GM23338 (cell line): ENCODE measurements around the gene TMEM87B. TPM values are rescaled to one million over a fixed set of nuclear protein-coding genes. Genes with fewer than 3 reads are reported as not detected.

ENCODE experiments used
- ATAC-seq: fragments of 200-7000 bp; cut with Tn5 transposase; 3 replicates; pipeline ENCODE4 v1.9.1; 2020
- DNase-seq: peaks from one replicate; pipeline ENCODE4 v3.0.0-alpha.2; 2015; ENCODE audit warnings: low spot score
- H2AFZ ChIP-seq: fragments of 200-600 bp; sonication (generic); 2 replicates; pipeline ENCODE4 v1.8.0; 2016; ENCODE audit warnings: antibody characterized with exemption, mild to moderate bottlenecking, moderate library complexity
- H3F3A ChIP-seq: fragments of 200-600 bp; sonication (generic); replicated peaks from 2 replicates; pipeline ENCODE4 v1.8.0; 2017; ENCODE audit warnings: antibody characterized with exemption, mixed run types, low read depth
- H3K27ac ChIP-seq: fragments of 200-600 bp; sonication (generic); 2 replicates; pipeline ENCODE4 v1.6.1; 2016; ENCODE audit warnings: low read depth
- H3K27me3 ChIP-seq: fragments of 200-600 bp; sonication (generic); 2 replicates; pipeline ENCODE4 v1.8.0; 2016; ENCODE audit warnings: mild to moderate bottlenecking, mixed run types, moderate library complexity; ENCODE audit not compliant: insufficient read depth
- H3K36me3 ChIP-seq: fragments of 200-600 bp; sonication (generic); 2 replicates; pipeline ENCODE4 v1.8.0; 2016; ENCODE audit warnings: mild to moderate bottlenecking; ENCODE audit not compliant: insufficient read depth
- H3K4me1 ChIP-seq: fragments of 200-600 bp; sonication (generic); 2 replicates; pipeline ENCODE4 v1.8.0; 2016; ENCODE audit warnings: mild to moderate bottlenecking, moderate library complexity; ENCODE audit not compliant: insufficient read depth
- H3K4me2 ChIP-seq: fragments of 200-600 bp; sonication (generic); 2 replicates; pipeline ENCODE4 v1.7.1; 2017; ENCODE audit warnings: mixed run types
- H3K4me3 ChIP-seq: fragments of 200-600 bp; sonication (generic); 2 replicates; pipeline ENCODE4 v1.6.1; 2016; ENCODE audit warnings: mixed run types
- H3K79me2 ChIP-seq: fragments of 200-600 bp; sonication (generic); replicated peaks from 2 replicates; pipeline ENCODE4 v1.8.0; 2017; ENCODE audit warnings: mild to moderate bottlenecking; ENCODE audit not compliant: insufficient read depth
- H3K9me2 ChIP-seq: fragments of 200-600 bp; sonication (generic); 2 replicates; pipeline ENCODE4 v1.8.0; 2017; ENCODE audit not compliant: insufficient read depth
- H4K20me1 ChIP-seq: fragments of 200-600 bp; sonication (generic); replicated peaks from 2 replicates; pipeline ENCODE4 v1.8.0; 2017; ENCODE audit warnings: mild to moderate bottlenecking; ENCODE audit not compliant: insufficient read depth
- H3K27ac Mint-ChIP-seq: 2 replicates; pipeline ENCODE4 v1.8.0; 2020; ENCODE audit warnings: inconsistent platforms, mild to moderate bottlenecking, moderate library complexity, mixed read lengths
- H3K27me3 Mint-ChIP-seq: 3 replicates; pipeline ENCODE4 v1.8.0; 2022; ENCODE audit warnings: low read depth, mild to moderate bottlenecking, moderate library complexity, mixed read lengths, inconsistent platforms; ENCODE audit not compliant: insufficient read depth, poor library complexity
- H3K36me3 Mint-ChIP-seq: 3 replicates; pipeline ENCODE4 v1.8.0; 2021; ENCODE audit warnings: low read depth, mild to moderate bottlenecking, inconsistent platforms, moderate library complexity, mixed read lengths
- H3K4me1 Mint-ChIP-seq: 3 replicates; pipeline ENCODE4 v1.8.0; 2020; ENCODE audit warnings: mild to moderate bottlenecking, inconsistent platforms, mixed read lengths
- H3K4me3 Mint-ChIP-seq: 3 replicates; pipeline ENCODE4 v1.8.0; 2021; ENCODE audit warnings: moderate library complexity, mild to moderate bottlenecking, inconsistent platforms, mixed read lengths
- H3K9me3 Mint-ChIP-seq: 3 replicates; pipeline ENCODE4 v1.8.0; 2020; ENCODE audit warnings: moderate library complexity, mild to moderate bottlenecking, inconsistent platforms, mixed read lengths
- CREB1 ChIP-seq: fragments of 250-450 bp; sonication (Bioruptor Pico); IDR thresholded peaks from 2 replicates; pipeline ENCODE4 v1.5.0; 2020; ENCODE audit warnings: low read depth, mild to moderate bottlenecking, moderate library complexity
- EZH2 ChIP-seq: fragments of 200-600 bp; sonication (generic); IDR thresholded peaks from one replicate; pipeline ENCODE4 v1.8.0; 2017; ENCODE audit warnings: antibody characterized with exemption, mild to moderate bottlenecking, low read depth; ENCODE audit not compliant: unreplicated experiment
- EZH2phosphoT487 ChIP-seq: fragments of 200-600 bp; sonication (generic); IDR thresholded peaks from one replicate; pipeline ENCODE4 v1.8.1; 2018; ENCODE audit warnings: antibody characterized with exemption; ENCODE audit not compliant: unreplicated experiment
- JUNB ChIP-seq: IDR thresholded peaks from one replicate; pipeline ENCODE4 v1.6.1; 2016; ENCODE audit warnings: antibody characterized with exemption; ENCODE audit not compliant: unreplicated experiment
- NANOG ChIP-seq: IDR thresholded peaks from 2 replicates; pipeline ENCODE4 v1.6.1; 2016; ENCODE audit warnings: antibody characterized with exemption, borderline replicate concordance
- POLR2AphosphoS5 ChIP-seq: IDR thresholded peaks from 2 replicates; pipeline ENCODE4 v1.6.1; 2016; ENCODE audit warnings: antibody characterized with exemption, low read depth
- REST ChIP-seq: IDR thresholded peaks from one replicate; pipeline ENCODE4 v1.6.1; 2018; ENCODE audit warnings: antibody characterized with exemption; ENCODE audit not compliant: unreplicated experiment
- ZNF114 ChIP-seq: fragments of 250-450 bp; sonication (Bioruptor Pico); IDR thresholded peaks from 2 replicates; pipeline ENCODE4 v1.5.0; 2020; ENCODE audit warnings: mild to moderate bottlenecking, moderate library complexity
- ZNF462 ChIP-seq: fragments of 250-450 bp; sonication (Bioruptor Pico); IDR thresholded peaks from 2 replicates; pipeline ENCODE4 v1.5.0; 2020; ENCODE audit warnings: mild to moderate bottlenecking, moderate library complexity
- polyA plus RNA-seq: library from polyadenylated mRNA; unstranded; fragments of >200 nt; fragmentation: Nextera tagmentation; extraction: Ambion mirVana; gene quantifications from 2 replicates; pipeline ENCODE4 v1.2.1, GENCODE V29; 2016
- total RNA-seq: library from RNA; depleted of rRNA; stranded (reverse); fragments of >200 nt; shearing (Covaris generic); gene quantifications from 2 replicates; pipeline ENCODE4 v1.2.3, GENCODE V29; 2014

The TMEM87B gene
- total and polyA plus RNA-seq, 2 experiments from 2014 or later: 7.0 to 15.4 TPM

- TF ChIP-seq EZH2: no peak
- no peak for TF ChIP-seq POLR2AphosphoS5
- no peak for TF ChIP-seq EZH2phosphoT487
- no peak for TF ChIP-seq CREB1 (CRISPR knock-in tag)
- TF ChIP-seq JUNB: no peak
- TF ChIP-seq NANOG: no peak
- no peak for TF ChIP-seq ZNF114 (CRISPR knock-in tag)
- TF ChIP-seq ZNF462 (CRISPR knock-in tag): no peak
- TF ChIP-seq REST: no peak
- ATAC-seq (no peak), DNase-seq (no peak)
- Mint-ChIP-seq H3K4me3 (no peak overlapping the region; the same call in 2 of the 3 replicates), H3K9me3 (peaks cover 32% of the 10 kb centered on the region), H3K27ac (no peak overlapping the region), H3K36me3 (peaks cover 10% of the 10 kb centered on the region), H3K4me1 (peaks cover 29% of the 10 kb centered on the region), H3K27me3 (no peaks in the 10 kb centered on the region)
- Histone ChIP-seq H3K4me2 (no peak overlapping the region), H3F3A (no peaks in the 10 kb centered on the region), H3K4me3 (no peak overlapping the region), H3K4me1 (peaks cover 18% of the 10 kb centered on the region), H3K36me3 (no peaks in the 10 kb centered on the region), H4K20me1 (no peaks in the 10 kb centered on the region), H3K27me3 (no peaks in the 10 kb centered on the region), H3K79me2 (no peaks in the 10 kb centered on the region), H3K9me2 (no peaks in the 10 kb centered on the region), H3K27ac (no peak overlapping the region), H2AFZ (no peak overlapping the region)
These were observed 9.5 kb upstream of the TMEM87B start for GRCh38 chr2:112045446-112046014.
